ENCODE data around the gene SSBP4. TPM values are rescaled to one million over a fixed set of nuclear protein-coding genes. Genes with fewer than 3 reads are reported as not detected.

SSBP4 gene
- total and polyA plus RNA-seq, 2 experiments from 2014 or later: 72.6 to 156 TPM

- Histone ChIP-seq H3K4me3 (no peak overlapping the region), H3K4me1 (ENCODE audit: insufficient read depth) (peaks cover 23% of the 10 kb centered on the region), H3K9me2 (replicated peaks; ENCODE audit: insufficient read depth) (no peaks in the 10 kb centered on the region), H2AFZ (no peak overlapping the region), H3K27me3 (no peaks in the 10 kb centered on the region), H3K36me3 (replicated peaks; ENCODE audit: insufficient read depth, low read depth) (no peaks in the 10 kb centered on the region), H3K9me3 (ENCODE audit: low read depth) (no peaks in the 10 kb centered on the region), H3K79me2 (peaks cover 71% of the 10 kb centered on the region), H3K4me2 (peak overlapping the region; percentile 53), H4K20me1 (ENCODE audit: insufficient read depth, poor library complexity, severe bottlenecking) (peaks cover 38% of the 10 kb centered on the region), H3K27ac (peak overlapping the region; percentile 23)
- TF ChIP-seq EZH2phosphoT487 (IDR thresholded peaks at IDR 0.05; ENCODE audit: low read depth, severe bottlenecking, unreplicated experiment): no peak
- no peak for TF ChIP-seq CTCF (IDR thresholded peaks at IDR 0.05; ENCODE audit: poor library complexity)
- no peak for TF ChIP-seq EZH2 (IDR thresholded peaks at IDR 0.05; ENCODE audit: borderline replicate concordance)
- 71% methylated on average over 19 of the region's 19 CpGs for WGBS (ENCODE audit: low lambda C conversion rate, missing lambda C conversion rate)
- no peak for DNase-seq (ENCODE audit: low spot score)
Measured at GRCh38 chr19:18475762-18476331, 56.6 kb downstream of the SSBP4 start.

- peaks cover 38% of the 10 kb centered on the region for H4K20me1 ChIP-seq (ENCODE audit: insufficient read depth, poor library complexity, severe bottlenecking)
- DNase-seq (ENCODE audit: low spot score): no peak
- H2AFZ ChIP-seq: no peak overlapping the region
- no peaks in the 10 kb centered on the region for H3K27me3 ChIP-seq
- H3K4me3 ChIP-seq: no peak overlapping the region
- no peaks in the 10 kb centered on the region for H3K9me2 ChIP-seq (replicated peaks; ENCODE audit: insufficient read depth)
- peaks cover 78% of the 10 kb centered on the region for H3K79me2 ChIP-seq
- TF ChIP-seq EZH2phosphoT487 (IDR thresholded peaks at IDR 0.05; ENCODE audit: low read depth, severe bottlenecking, unreplicated experiment) (no peak), EZH2 (IDR thresholded peaks at IDR 0.05; ENCODE audit: borderline replicate concordance) (no peak), CTCF (IDR thresholded peaks at IDR 0.05; ENCODE audit: poor library complexity) (no peak)
- H3K9me3 ChIP-seq (ENCODE audit: low read depth): no peaks in the 10 kb centered on the region
- no peaks in the 10 kb centered on the region for H3K36me3 ChIP-seq (replicated peaks; ENCODE audit: insufficient read depth, low read depth)
- no peak overlapping the region for H3K27ac ChIP-seq
- H3K4me1 ChIP-seq (ENCODE audit: insufficient read depth): peaks cover 23% of the 10 kb centered on the region
- no peak overlapping the region for H3K4me2 ChIP-seq
- 94% methylated on average over 14 of the region's 14 CpGs for WGBS (ENCODE audit: low lambda C conversion rate, missing lambda C conversion rate)
Measured at GRCh38 chr19:18476507-18477041, 57.4 kb downstream of the SSBP4 start.

GRCh38 chr19:18477042-18477779 lies 58.0 kb downstream of the SSBP4 start:
- Histone ChIP-seq H4K20me1 (ENCODE audit: insufficient read depth, poor library complexity, severe bottlenecking) (peaks cover 38% of the 10 kb centered on the region), H2AFZ (no peak overlapping the region), H3K4me2 (no peak overlapping the region), H3K9me2 (replicated peaks; ENCODE audit: insufficient read depth) (no peaks in the 10 kb centered on the region), H3K36me3 (replicated peaks; ENCODE audit: insufficient read depth, low read depth) (no peaks in the 10 kb centered on the region), H3K4me3 (no peak overlapping the region), H3K27ac (no peak overlapping the region), H3K4me1 (ENCODE audit: insufficient read depth) (peaks cover 23% of the 10 kb centered on the region), H3K79me2 (peaks cover 82% of the 10 kb centered on the region), H3K9me3 (ENCODE audit: low read depth) (no peaks in the 10 kb centered on the region), H3K27me3 (no peaks in the 10 kb centered on the region)
- DNase-seq (ENCODE audit: low spot score): no peak
- WGBS (ENCODE audit: low lambda C conversion rate, missing lambda C conversion rate): 84% methylated on average over 24 of the region's 24 CpGs
- TF ChIP-seq CTCF (IDR thresholded peaks at IDR 0.05; ENCODE audit: poor library complexity) (no peak), EZH2 (IDR thresholded peaks at IDR 0.05; ENCODE audit: borderline replicate concordance) (no peak), EZH2phosphoT487 (IDR thresholded peaks at IDR 0.05; ENCODE audit: low read depth, severe bottlenecking, unreplicated experiment) (no peak)

All from hepatocyte (in vitro differentiated cells).